Karpas-422 (cell line): ENCODE data around the gene RGS16. TPM values are rescaled to one million over a fixed set of nuclear protein-coding genes. Genes with fewer than 3 reads are reported as not detected.
A peak's percentile ranks its signal among the peaks of the same experiment; 100 is the strongest.

Experiments
- DNase-seq: peaks from one replicate; pipeline ENCODE4 v3.0.0-alpha.2; 2015
- H2AFZ ChIP-seq: fragments of 200-600 bp; sonication (generic); 2 replicates; pipeline ENCODE4 v1.6.1; 2014; ENCODE audit warnings: antibody characterized with exemption, low read length, mixed read lengths
- H3K27ac ChIP-seq: fragments of 200-600 bp; sonication (generic); 2 replicates; pipeline ENCODE4 v1.5.1; 2014; ENCODE audit warnings: mild to moderate bottlenecking, low read length, moderate library complexity
- H3K27me3 ChIP-seq: fragments of 200-600 bp; sonication (generic); 2 replicates; pipeline ENCODE4 v1.6.1; 2014; ENCODE audit warnings: low read length, mixed read lengths
- H3K36me3 ChIP-seq: fragments of 200-600 bp; sonication (generic); 2 replicates; pipeline ENCODE4 v1.6.1; 2014; ENCODE audit warnings: low read length, mixed read lengths; ENCODE audit not compliant: insufficient read depth
- H3K4me1 ChIP-seq: fragments of 200-600 bp; sonication (generic); 2 replicates; pipeline ENCODE4 v1.6.1; 2014; ENCODE audit warnings: mild to moderate bottlenecking, low read length, mixed read lengths
- H3K4me2 ChIP-seq: fragments of 200-600 bp; sonication (generic); 2 replicates; pipeline ENCODE4 v1.6.1; 2014; ENCODE audit warnings: low read length, low read depth, mild to moderate bottlenecking; ENCODE audit not compliant: poor library complexity, severe bottlenecking
- H3K4me3 ChIP-seq: fragments of 200-600 bp; sonication (generic); 2 replicates; pipeline ENCODE4 v1.5.1; 2014; ENCODE audit warnings: mild to moderate bottlenecking, antibody characterized with exemption, low read length, mixed read lengths
- H3K79me2 ChIP-seq: fragments of 200-600 bp; sonication (generic); 2 replicates; pipeline ENCODE4 v1.6.1; 2014; ENCODE audit warnings: mild to moderate bottlenecking, low read length, mixed read lengths
- H3K9ac ChIP-seq: fragments of 200-600 bp; sonication (generic); 2 replicates; pipeline ENCODE4 v1.6.0; 2014; ENCODE audit warnings: low read length
- H3K9me2 ChIP-seq: fragments of 200-600 bp; sonication (generic), shearing (Covaris generic); replicated peaks from 2 replicates; pipeline ENCODE4 v1.6.0; 2014; ENCODE audit warnings: mild to moderate bottlenecking, low read length, moderate library complexity; ENCODE audit not compliant: insufficient read depth
- H3K9me3 ChIP-seq: fragments of 300-700, 200-600 bp; sonication (generic); 2 replicates; pipeline ENCODE4 v1.6.1; 2014; ENCODE audit warnings: low read length, mixed read lengths
- H4K20me1 ChIP-seq: fragments of 200-600 bp; sonication (generic); 2 replicates; pipeline ENCODE4 v1.6.1; 2014; ENCODE audit warnings: mild to moderate bottlenecking, antibody characterized with exemption, low read length, low read depth; ENCODE audit not compliant: insufficient read depth
- total RNA-seq: library from RNA; depleted of rRNA; stranded (reverse); fragments of >200 nt; shearing (Covaris generic); gene quantifications from 2 replicates; pipeline ENCODE4 v1.2.3, GENCODE V29; 2014; ENCODE audit warnings: low replicate concordance

The RGS16 gene
- total RNA-seq, 1 experiment from 2014 or later = 19.0 TPM

- Histone ChIP-seq H3K4me3 (no peak overlapping the region), H2AFZ (no peak overlapping the region), H3K4me1 (peaks cover 5% of the 10 kb centered on the region), H3K4me2 (no peak overlapping the region), H3K79me2 (no peaks in the 10 kb centered on the region), H3K9me3 (no peaks in the 10 kb centered on the region), H3K27me3 (no peaks in the 10 kb centered on the region), H3K9me2 (no peaks in the 10 kb centered on the region), H3K27ac (peak overlapping the region; percentile 39; the same call in 1 of the 2 replicates), H3K9ac (no peak overlapping the region), H3K36me3 (peaks cover 31% of the 10 kb centered on the region), H4K20me1 (no peaks in the 10 kb centered on the region)
- no peak for DNase-seq
Measured at GRCh38 chr1:182575540-182576149, 28.5 kb downstream of the RGS16 start.

- DNase-seq = no peak
- no peaks in the 10 kb centered on the region for H3K27me3 ChIP-seq
- H3K79me2 ChIP-seq = no peaks in the 10 kb centered on the region
- no peak overlapping the region for H3K9ac ChIP-seq
- H3K4me2 ChIP-seq = no peak overlapping the region
- H3K4me3 ChIP-seq = no peak overlapping the region
- no peaks in the 10 kb centered on the region for H4K20me1 ChIP-seq
- no peaks in the 10 kb centered on the region for H3K9me3 ChIP-seq
- H3K36me3 ChIP-seq = peaks cover 19% of the 10 kb centered on the region
- H3K27ac ChIP-seq = no peak overlapping the region
- no peaks in the 10 kb centered on the region for H3K9me2 ChIP-seq
- peaks cover 20% of the 10 kb centered on the region for H3K4me1 ChIP-seq
- H2AFZ ChIP-seq = no peak overlapping the region
Measured at GRCh38 chr1:182574156-182574555, 30.0 kb downstream of the RGS16 start.

GRCh38 chr1:182570611-182570970 is 33.6 kb downstream of the RGS16 start:
- Histone ChIP-seq H3K4me2 (no peak overlapping the region), H3K4me3 (no peak overlapping the region), H3K9ac (0 out of 2 replicates have a peak overlapping the region, but pooled peaks have one; percentile 4), H2AFZ (peak overlapping the region; percentile 86), H4K20me1 (no peaks in the 10 kb centered on the region), H3K27ac (peak overlapping the region; percentile 89), H3K79me2 (no peaks in the 10 kb centered on the region), H3K36me3 (peaks cover 8% of the 10 kb centered on the region), H3K27me3 (no peaks in the 10 kb centered on the region), H3K9me3 (no peaks in the 10 kb centered on the region), H3K4me1 (peaks cover 44% of the 10 kb centered on the region), H3K9me2 (no peaks in the 10 kb centered on the region)
- DNase-seq = no peak

- DNase-seq = peak; percentile 61
- peak overlapping the region; percentile 89 for H3K27ac ChIP-seq
- no peaks in the 10 kb centered on the region for H4K20me1 ChIP-seq
- H2AFZ ChIP-seq = peak overlapping the region; percentile 86
- H3K36me3 ChIP-seq = peaks cover 4% of the 10 kb centered on the region; the same call in 1 of the 2 replicates
- no peaks in the 10 kb centered on the region for H3K9me2 ChIP-seq
- H3K4me2 ChIP-seq = no peak overlapping the region
- H3K27me3 ChIP-seq = no peaks in the 10 kb centered on the region
- H3K4me1 ChIP-seq = peaks cover 44% of the 10 kb centered on the region
- H3K9ac ChIP-seq = 0 out of 2 replicates have a peak overlapping the region, but pooled peaks have one; percentile 4
- H3K4me3 ChIP-seq = no peak overlapping the region
- H3K9me3 ChIP-seq = no peaks in the 10 kb centered on the region
- H3K79me2 ChIP-seq = no peaks in the 10 kb centered on the region
Measured at GRCh38 chr1:182569939-182570610, 34.1 kb downstream of the RGS16 start.

GRCh38 chr1:182568647-182569284 is 35.4 kb downstream of the RGS16 start:
- Histone ChIP-seq H3K9me2 (no peaks in the 10 kb centered on the region), H3K27me3 (no peaks in the 10 kb centered on the region), H3K79me2 (no peaks in the 10 kb centered on the region), H2AFZ (peak overlapping the region; percentile 86), H3K27ac (peak overlapping the region; percentile 89), H3K4me1 (peaks cover 44% of the 10 kb centered on the region), H4K20me1 (no peaks in the 10 kb centered on the region), H3K4me3 (no peak overlapping the region), H3K4me2 (peak overlapping the region; percentile 44), H3K9me3 (no peaks in the 10 kb centered on the region), H3K36me3 (peaks cover 4% of the 10 kb centered on the region; the same call in 1 of the 2 replicates), H3K9ac (peak overlapping the region; percentile 45)
- peak; percentile 74 for DNase-seq

GRCh38 chr1:182567629-182568028 is 36.6 kb downstream of the RGS16 start:
- H3K27me3 ChIP-seq = no peaks in the 10 kb centered on the region
- H3K79me2 ChIP-seq = no peaks in the 10 kb centered on the region
- peaks cover 4% of the 10 kb centered on the region; the same call in 1 of the 2 replicates for H3K36me3 ChIP-seq
- peaks cover 44% of the 10 kb centered on the region for H3K4me1 ChIP-seq
- H3K9me2 ChIP-seq = no peaks in the 10 kb centered on the region
- H3K27ac ChIP-seq = peak overlapping the region; percentile 89
- H3K9ac ChIP-seq = no peak overlapping the region
- H3K9me3 ChIP-seq = no peaks in the 10 kb centered on the region
- DNase-seq = no peak
- no peaks in the 10 kb centered on the region for H4K20me1 ChIP-seq
- peak overlapping the region; percentile 44 for H3K4me2 ChIP-seq
- H3K4me3 ChIP-seq = no peak overlapping the region; the same call in 1 of the 2 replicates
- 0 out of 2 replicates have a peak overlapping the region, but pooled peaks have one; percentile 19 for H2AFZ ChIP-seq

GRCh38 chr1:182565537-182565936 is 38.7 kb downstream of the RGS16 start:
- H2AFZ ChIP-seq = no peak overlapping the region
- H3K4me1 ChIP-seq = peaks cover 38% of the 10 kb centered on the region
- no peaks in the 10 kb centered on the region for H3K9me2 ChIP-seq
- no peak for DNase-seq
- H3K9ac ChIP-seq = no peak overlapping the region
- H4K20me1 ChIP-seq = no peaks in the 10 kb centered on the region
- no peaks in the 10 kb centered on the region for H3K9me3 ChIP-seq
- H3K27ac ChIP-seq = no peak overlapping the region
- H3K4me3 ChIP-seq = no peak overlapping the region
- no peak overlapping the region for H3K4me2 ChIP-seq
- H3K79me2 ChIP-seq = no peaks in the 10 kb centered on the region
- H3K27me3 ChIP-seq = no peaks in the 10 kb centered on the region
- peaks cover 4% of the 10 kb centered on the region; the same call in 1 of the 2 replicates for H3K36me3 ChIP-seq

- H3K9ac ChIP-seq = no peak overlapping the region
- no peaks in the 10 kb centered on the region for H3K9me3 ChIP-seq
- H3K4me1 ChIP-seq = peaks cover 27% of the 10 kb centered on the region
- no peak overlapping the region for H3K4me3 ChIP-seq
- H3K27ac ChIP-seq = no peak overlapping the region
- H3K79me2 ChIP-seq = no peaks in the 10 kb centered on the region
- H4K20me1 ChIP-seq = no peaks in the 10 kb centered on the region
- no peak for DNase-seq
- no peaks in the 10 kb centered on the region for H3K9me2 ChIP-seq
- H2AFZ ChIP-seq = no peak overlapping the region
- no peaks in the 10 kb centered on the region for H3K27me3 ChIP-seq
- H3K4me2 ChIP-seq = no peak overlapping the region
- peaks cover 4% of the 10 kb centered on the region; the same call in 1 of the 2 replicates for H3K36me3 ChIP-seq
Measured at GRCh38 chr1:182564406-182565004, 39.7 kb downstream of the RGS16 start.
